ENCODE measurements around the gene NDUFS6. TPM values are rescaled to one million over a fixed set of nuclear protein-coding genes. Genes with fewer than 3 reads are reported as not detected.
"Not testable (repeated sequence)": the region's sequence is repeated elsewhere in the genome, so short reads cannot be mapped to it uniquely, and the experiment has no call there.

The NDUFS6 gene
- polyA plus RNA-seq, 4 donors, result 48.6 to 81.1 (median 53.8) TPM

DNA sequence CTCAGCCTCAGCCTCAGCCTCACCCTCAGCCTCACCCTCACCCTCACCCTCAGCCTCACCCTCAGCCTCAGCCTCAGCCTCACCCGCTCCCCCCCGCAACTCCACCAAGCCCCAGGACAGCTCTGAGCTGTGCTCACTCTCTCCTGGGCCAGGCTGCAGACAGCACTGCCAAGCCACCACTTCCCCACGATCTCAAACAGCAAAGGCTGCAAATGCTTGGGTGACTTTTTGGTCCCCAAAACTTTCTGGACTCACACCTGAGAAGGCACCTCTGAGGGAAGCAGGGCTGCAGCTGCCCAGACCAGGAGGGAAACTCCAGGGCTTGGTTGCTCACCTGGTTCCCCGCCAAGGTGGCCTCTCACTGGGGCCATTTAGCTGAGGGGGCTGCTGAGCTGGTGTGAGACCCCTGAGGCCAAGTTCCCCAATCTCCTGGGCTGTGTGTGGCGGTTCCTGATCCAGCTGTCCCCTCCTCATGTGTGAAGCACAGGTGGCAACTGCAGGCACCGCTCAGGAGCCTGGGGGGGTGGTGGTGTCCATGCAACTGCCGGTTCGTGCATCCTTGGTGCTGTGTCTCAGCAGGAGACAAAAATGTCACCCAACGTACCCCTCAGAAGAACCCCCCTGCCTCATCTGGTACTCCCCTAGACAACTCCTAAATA is 19.4 kb upstream of the NDUFS6 start:
- DNase-seq (ENCODE audit: low read depth in 4 of 4, low spot score in 3 of 4), result no peak

DNA sequence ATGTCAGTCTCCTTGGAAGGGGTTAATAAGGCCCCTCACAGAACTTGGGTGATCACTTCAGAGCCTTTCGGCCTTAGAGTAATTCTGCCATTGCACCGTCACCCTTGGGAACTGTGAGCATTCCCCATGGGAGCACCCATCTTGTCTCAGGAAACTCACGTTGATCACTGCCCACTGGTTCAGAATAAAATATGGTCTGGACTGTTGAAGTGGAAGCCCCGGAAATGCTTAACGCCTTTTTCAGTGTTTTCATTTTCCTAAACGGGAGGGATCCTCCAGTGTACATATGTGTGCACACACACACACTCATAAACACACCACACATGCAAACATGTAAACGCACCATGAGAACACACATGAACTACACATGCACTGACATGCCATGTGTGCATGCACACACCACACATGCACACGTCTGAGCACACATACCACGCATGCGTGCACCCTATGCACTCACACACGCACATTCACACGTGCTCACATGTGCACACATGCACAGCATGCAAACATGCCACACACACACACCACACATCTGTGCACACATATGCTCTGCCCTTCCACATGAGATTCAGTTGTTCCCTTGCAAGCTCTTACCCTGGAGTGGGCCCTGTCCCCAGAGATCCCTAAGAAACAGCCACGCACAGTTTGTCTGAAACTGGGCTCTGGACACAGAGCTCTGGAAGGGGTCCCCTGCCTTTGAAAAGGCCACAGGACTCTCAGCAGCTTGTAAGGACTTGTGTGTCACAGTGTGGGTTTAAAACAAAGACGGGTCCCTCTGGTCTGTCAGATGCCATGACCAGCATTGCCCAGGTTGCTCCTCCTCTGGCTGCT is 18.6 kb upstream of the NDUFS6 start:
- DNase-seq (ENCODE audit: low read depth in 4 of 4, low spot score in 3 of 4), result no peak

DNA sequence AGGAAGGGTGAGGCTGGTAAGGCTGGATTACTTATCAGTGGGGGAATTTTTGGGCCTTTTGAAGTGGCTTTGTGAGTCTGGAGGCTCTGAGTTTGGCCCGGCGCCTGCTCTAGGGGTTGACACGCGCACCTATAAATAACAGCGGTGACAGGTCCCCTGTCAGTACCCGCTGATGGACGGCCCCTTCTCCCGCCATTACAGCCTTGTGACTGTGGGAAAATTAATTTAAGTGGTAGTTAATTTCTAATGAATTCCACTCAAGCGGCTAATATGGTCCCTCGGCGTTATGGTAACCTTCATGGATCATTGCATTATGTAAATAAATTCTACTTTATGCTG is 18.0 kb upstream of the NDUFS6 start:
- no peak for DNase-seq (ENCODE audit: low read depth in 4 of 4, low spot score in 3 of 4)

DNA sequence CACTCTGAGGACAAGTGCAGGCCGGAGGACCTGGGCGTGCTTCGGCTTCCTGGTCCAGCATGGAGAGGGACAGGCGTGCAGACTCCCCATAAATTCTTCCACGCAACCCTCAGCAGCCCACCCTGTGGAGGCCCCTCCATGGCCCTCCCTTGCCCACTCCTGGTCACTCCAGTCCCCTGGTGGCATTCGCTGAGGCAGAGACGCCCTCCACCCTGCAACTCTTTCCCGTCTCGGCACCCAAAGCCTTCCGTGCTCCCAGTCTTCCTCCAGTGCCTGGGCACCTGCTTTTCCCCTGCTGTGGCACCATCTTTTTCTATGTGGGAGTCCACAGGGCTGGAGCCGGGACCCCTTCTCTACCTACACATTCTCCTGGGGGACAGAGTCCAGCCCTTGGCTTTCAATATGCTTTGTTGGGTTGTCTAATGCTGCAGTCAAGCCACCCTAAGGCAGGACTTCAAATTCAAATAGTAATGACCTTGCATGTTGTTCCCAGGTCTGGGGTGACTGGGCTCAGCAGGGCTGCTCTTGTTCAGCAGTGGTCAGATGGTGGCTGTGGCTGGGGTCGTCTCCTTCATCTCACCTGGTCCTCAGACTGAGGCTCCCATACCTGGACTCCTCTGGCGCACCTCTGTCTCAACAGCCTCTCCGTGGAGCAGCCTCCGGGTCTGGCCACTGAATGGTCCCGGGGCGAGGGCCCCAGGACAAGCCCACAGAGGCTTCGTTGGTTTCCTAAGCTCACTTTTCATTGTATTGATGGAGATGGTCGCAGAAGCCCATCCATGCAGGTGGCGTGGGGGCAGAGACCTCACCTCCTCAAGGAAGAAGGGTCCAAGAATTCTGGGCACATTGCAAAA is 16.8 kb upstream of the NDUFS6 start:
- DNase-seq (ENCODE audit: low read depth in 4 of 4, low spot score in 3 of 4), result no peak

DNA sequence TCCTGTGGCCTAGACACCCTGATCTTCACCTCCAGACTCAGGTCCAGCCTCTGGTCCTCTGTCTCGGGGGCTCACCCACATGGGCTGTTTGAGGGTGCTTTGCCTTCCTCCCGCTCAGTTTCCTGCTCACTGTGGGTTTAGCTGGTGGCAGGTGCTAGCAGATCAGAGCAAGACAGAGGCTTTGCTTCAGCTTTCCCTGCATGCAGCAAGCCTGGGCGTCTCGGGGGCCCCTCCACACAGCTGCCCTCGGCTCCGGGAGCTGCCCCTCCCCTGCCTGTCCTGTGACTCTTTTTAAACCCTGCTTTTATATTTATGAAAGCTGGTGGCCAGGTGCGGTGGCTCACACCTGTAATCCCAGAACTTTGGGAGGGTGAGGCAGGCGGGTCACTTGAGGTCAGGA is 16.1 kb upstream of the NDUFS6 start:
- no peak for DNase-seq (ENCODE audit: low read depth in 4 of 4, low spot score in 3 of 4)

DNA sequence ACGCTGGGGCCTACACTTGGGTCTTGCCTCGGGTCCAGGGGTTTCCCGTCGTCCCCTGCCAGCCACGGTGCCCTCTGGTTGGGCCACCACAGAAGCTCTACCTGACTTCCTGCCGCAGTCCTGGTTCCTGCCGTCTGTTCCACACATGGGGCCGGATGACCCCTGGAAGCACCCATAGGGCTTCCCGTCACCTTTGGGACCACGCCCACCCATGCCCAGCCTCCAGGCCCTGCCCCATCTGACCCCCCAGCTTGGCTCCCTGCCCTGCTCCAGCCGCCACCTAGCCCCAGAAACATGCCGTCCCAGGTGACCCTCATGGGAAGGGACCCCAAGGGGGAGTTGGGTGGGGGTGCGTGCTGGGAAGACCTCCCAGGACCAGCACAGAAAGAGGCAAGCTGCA is 15.2 kb upstream of the NDUFS6 start:
- DNase-seq (ENCODE audit: low read depth in 4 of 4, low spot score in 3 of 4), result no peak

DNA sequence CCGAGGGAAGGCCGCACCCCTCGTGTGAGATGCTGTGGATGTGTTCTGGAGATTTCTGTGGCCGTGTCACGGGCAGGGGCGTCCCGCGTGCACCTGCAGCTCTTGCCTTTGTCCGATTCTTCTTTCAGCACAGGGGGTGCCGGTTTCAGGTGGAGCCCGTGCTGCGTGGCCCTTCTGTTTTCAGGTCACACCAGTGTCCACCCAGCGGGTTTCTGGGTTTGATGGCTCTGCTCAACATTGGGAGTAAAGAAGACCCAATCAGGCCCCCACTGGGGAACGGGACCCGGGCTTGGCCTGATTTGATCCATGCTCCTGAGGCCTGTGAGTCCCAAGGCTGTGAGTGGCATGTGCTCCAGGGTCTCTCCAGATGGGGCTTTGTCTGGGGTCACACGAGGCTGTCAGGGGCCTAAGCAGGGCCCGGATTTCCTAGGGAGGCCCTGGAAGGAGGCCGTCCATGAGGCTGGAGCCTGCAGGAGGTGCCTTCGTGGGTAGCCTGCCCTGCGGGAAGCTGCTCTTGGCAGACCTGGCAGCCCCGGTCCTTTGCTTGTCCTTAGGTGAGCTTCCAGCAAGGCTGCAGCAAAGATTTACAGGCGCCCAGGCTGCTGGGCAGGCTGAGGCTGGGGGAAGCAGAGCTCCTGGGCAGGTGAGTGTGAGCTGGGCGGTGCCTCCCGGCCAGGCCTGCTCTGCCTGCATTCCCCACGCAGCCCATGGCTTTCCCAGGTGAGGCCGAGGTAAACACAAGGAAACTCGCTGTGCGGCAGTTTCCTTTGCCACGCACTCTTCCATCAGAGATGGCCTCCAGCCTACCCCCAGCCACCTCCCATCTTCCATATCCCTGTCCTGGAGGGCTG is 14.4 kb upstream of the NDUFS6 start:
- DNase-seq (ENCODE audit: low read depth in 4 of 4, low spot score in 3 of 4), result no peak

DNA sequence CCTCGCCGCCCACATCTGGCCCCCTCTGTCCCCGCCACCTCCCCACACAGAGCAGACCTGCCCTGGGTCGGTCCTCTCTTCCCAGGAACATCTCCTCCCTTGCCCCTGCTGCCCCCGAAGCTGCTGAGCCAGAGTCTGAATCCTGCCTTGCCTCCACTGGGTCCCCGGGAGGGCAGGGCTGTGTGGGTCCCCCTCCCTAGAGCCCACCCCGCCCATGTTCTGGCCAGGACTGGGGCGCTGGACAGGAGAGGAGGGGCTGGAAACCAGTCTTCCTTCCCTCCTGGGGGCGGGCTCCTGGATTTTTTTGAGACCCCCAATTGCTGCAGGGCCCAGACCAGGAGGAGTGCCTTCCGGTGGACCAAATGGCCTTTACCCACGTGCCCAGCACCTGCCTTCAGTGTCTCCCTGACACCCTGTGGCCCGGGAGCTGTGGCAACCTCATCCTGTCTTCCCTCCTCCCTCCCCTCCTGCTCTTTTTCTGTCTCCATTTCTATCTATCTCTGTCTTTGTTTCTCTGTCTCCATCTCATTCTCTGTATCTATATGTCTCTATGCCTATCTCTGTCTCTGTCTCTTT is 13.6 kb upstream of the NDUFS6 start:
- no peak for DNase-seq (ENCODE audit: low read depth in 4 of 4, low spot score in 3 of 4)

- DNase-seq (ENCODE audit: low read depth in 4 of 4, low spot score in 3 of 4), result no peak
Measured at GRCh38 chr5:1788200-1788599, 13.0 kb upstream of the NDUFS6 start.

DNA sequence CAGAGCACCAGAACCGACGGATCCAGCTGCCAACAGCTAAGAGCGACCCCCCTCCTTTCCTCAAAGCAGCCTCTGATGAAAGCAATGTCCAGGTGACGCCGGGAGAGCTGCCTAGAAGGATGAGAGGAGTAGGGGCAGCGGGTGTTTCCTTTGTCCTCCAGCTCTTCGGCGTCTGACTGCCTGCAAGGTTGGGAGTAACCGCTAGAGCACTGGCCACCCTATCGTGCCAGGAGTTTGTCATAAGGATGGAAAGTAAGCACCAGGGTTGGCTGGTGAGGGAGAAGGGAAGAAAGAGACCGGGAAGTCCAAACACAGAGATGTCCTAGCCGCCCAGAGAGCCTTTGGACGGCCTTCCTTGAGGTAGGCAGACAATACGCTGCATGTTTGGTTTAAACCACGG is 12.4 kb upstream of the NDUFS6 start:
- no peak for DNase-seq (ENCODE audit: low read depth in 4 of 4, low spot score in 3 of 4)

GRCh38 chr5:1789438-1789833 is 11.8 kb upstream of the NDUFS6 start:
- not testable (repeated sequence) for DNase-seq (ENCODE audit: low read depth in 4 of 4, low spot score in 3 of 4)

DNA sequence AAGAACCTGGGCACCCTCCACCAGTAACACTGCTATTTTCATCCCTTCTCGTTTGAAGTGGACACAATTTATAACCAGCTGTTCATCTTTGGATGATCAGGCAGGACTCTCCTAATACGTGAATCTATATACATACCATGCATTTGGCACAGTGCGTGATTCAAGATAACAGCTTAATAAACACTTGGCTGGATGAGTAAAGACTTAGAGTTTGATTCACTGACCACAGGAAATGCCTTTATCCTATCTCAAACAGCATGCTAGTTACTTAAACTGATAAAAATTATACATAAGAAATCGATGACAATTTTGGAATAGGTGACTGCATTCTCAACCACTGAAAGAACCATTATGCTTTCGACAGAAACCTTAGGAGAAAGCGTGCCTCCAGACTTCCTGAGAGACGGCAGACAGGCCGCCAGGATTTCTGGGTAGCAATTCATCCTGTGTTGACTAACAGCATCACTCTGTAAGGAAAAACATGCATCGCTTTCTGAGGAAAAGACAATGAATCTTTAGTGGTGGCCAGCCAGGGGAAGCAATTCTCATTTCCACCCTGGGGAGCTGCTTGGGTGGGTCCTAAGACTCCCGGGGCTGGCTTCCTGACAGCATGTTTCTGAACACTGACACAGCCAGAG is 11.3 kb upstream of the NDUFS6 start:
- no peak for DNase-seq (ENCODE audit: low read depth in 4 of 4, low spot score in 3 of 4)

GRCh38 chr5:1791176-1791575 is 10.0 kb upstream of the NDUFS6 start:
- DNase-seq (ENCODE audit: low read depth in 4 of 4, low spot score in 3 of 4), result no peak

- DNase-seq (ENCODE audit: low read depth in 4 of 4, low spot score in 3 of 4), result no peak
Measured at GRCh38 chr5:1792842-1793266, 8.4 kb upstream of the NDUFS6 start.

- no peak for DNase-seq (ENCODE audit: low read depth in 4 of 4, low spot score in 3 of 4)
Measured at GRCh38 chr5:1793301-1793740, 7.9 kb upstream of the NDUFS6 start.

DNA sequence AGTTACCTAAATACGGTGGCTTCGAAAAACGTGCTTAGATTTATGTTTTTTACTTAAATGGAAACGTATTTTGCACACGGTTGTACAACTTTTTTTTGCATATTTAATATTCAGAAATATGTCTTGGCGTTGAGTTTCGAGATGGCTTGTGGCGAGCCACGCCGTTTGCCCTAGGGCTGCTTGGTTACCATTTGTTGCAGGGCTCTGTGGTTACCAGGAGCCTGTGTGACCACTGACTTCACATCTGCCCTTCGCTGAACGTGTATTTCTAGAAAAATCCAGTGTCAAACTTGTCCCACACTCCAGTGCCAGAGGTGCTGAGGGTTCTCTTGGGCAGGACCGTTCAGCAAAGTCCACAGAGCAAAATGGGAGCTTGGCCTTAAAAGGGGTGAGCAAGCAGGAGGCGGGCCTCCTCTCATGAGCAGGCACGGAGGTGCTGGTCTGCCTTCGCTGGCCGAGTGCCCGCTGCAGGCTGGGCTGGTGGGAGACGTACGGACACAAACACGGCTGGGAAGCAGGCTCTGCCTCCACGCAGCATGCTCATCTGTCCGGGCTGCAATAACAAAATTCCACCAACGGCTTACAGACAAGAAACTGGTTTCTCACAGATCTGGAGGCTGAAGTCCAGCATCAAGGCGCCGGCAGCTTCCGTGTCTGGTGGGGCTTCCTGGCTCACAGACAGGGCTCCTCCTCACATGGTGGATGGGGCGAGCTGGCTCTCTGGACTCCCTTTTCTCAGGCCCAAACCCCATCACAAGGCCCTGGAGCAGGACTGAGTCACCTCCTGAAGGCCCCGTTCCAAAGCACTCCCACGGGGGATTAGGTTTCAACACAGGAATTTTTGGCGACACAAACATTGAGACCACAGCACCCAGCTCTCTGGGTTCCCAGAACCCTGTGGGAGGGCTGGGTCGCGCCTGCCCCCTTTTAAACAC is 7.0 kb upstream of the NDUFS6 start:
- DNase-seq (ENCODE audit: low read depth in 4 of 4, low spot score in 3 of 4), result no peak

GRCh38 chr5:1794901-1795290 is 6.3 kb upstream of the NDUFS6 start:
- no peak for DNase-seq (ENCODE audit: low read depth in 4 of 4, low spot score in 3 of 4)

- no peak for DNase-seq (ENCODE audit: low read depth in 4 of 4, low spot score in 3 of 4)
Measured at GRCh38 chr5:1795506-1795905, 5.7 kb upstream of the NDUFS6 start.

DNA sequence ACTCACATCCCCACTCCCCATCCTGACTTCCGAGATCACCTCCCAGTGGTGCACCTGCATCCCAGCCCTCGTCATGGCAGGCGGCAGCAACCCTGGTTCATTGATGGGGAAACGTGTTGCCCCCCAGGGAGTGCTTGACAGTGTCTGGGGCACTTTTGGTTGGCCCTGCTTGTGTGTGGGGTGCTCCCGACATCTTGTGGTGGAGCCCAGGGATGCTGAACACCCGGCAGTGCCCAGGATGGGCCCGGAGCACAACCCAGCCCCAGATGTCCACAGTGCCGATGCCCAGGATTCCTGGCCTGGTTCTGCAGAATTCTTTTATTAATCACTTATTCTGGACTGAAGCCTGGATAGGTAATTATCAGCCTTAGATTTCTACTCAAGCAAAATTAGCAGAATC is 5.3 kb upstream of the NDUFS6 start:
- DNase-seq (ENCODE audit: low read depth in 4 of 4, low spot score in 3 of 4), result no peak
